Measurements from ENCODE around the gene CCDC169.

Gene CCDC169

DNA sequence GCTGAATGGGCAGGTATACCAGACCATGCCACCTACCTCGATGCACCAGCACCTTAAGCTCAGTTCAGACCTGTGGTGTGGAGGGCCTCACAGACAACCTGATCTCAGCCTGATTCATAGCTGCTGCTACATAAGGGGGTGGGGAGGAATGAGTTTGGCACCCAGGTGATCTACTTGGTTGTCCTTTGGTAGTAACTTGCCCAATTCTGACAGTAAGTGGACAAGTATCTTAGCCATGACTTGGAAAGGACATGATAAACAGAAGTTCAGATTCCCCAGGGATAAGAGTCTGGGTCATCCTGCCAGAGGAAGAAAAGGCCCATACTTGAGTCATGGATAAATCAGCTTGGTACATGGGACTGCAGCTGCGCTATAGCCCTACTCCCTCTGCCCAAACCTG lies 54.9 kb downstream of the CCDC169 start (continued):
- TF ChIP-seq, protein P1, sequence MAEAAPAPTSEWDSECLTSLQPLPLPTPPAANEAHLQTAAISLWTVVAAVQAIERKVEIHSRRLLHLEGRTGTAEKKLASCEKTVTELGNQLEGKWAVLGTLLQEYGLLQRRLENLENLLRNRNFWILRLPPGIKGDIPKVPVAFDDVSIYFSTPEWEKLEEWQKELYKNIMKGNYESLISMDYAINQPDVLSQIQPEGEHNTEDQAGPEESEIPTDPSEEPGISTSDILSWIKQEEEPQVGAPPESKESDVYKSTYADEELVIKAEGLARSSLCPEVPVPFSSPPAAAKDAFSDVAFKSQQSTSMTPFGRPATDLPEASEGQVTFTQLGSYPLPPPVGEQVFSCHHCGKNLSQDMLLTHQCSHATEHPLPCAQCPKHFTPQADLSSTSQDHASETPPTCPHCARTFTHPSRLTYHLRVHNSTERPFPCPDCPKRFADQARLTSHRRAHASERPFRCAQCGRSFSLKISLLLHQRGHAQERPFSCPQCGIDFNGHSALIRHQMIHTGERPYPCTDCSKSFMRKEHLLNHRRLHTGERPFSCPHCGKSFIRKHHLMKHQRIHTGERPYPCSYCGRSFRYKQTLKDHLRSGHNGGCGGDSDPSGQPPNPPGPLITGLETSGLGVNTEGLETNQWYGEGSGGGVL (tag by site-specific recombination; IDR thresholded peaks at IDR 0.05) = no peak

DNA sequence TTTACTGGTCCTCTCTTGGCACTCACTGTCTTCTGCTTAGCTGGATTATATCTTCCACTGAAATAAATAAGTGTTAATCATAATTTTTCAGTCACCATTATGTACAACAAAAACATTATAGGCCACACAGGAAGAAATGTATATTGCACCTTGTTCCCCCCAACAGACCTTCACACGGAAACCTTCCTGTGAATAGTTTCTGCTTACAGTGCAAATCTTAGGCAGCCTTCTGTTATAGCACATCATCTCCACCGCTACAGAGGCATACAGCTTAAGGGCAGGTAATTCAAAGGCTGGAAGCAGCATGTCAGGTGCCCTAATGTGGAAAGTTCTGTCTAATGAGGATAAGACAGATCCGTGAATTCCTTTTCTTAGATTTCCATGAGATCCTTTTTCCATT lies 66.4 kb downstream of the CCDC169 start:
- Histone ChIP-seq H3K4me3 (ENCODE audit: low read depth, low read length) (no peak overlapping the region), H3K36me3 (ENCODE audit: control insufficient read depth in 2 of 2, insufficient read depth in 1 of 2, low read length in 2 of 2) (no peaks in the 10 kb centered on the region), H3K4me1 (ENCODE audit: control insufficient read depth, insufficient read depth, low read length) (no peaks in the 10 kb centered on the region), H3K27ac (ENCODE audit: extremely low read depth, low read depth, low read length) (no peak overlapping the region), H3K9me3 (ENCODE audit: control insufficient read depth, insufficient read depth, low read depth, low read length) (no peaks in the 10 kb centered on the region)
- ChIA-PET POLR2A (no interaction called here), CTCF (no interaction called here)
- TF ChIP-seq KLF9 (tag by site-specific recombination; IDR thresholded peaks at IDR 0.05; ENCODE audit: low read depth) (no peak), ZNF621 (tag by site-specific recombination; IDR thresholded peaks at IDR 0.05) (no peak), ZSCAN30 (tag by site-specific recombination; IDR thresholded peaks at IDR 0.05) (no peak)
- TF ChIP-seq, protein P2, sequence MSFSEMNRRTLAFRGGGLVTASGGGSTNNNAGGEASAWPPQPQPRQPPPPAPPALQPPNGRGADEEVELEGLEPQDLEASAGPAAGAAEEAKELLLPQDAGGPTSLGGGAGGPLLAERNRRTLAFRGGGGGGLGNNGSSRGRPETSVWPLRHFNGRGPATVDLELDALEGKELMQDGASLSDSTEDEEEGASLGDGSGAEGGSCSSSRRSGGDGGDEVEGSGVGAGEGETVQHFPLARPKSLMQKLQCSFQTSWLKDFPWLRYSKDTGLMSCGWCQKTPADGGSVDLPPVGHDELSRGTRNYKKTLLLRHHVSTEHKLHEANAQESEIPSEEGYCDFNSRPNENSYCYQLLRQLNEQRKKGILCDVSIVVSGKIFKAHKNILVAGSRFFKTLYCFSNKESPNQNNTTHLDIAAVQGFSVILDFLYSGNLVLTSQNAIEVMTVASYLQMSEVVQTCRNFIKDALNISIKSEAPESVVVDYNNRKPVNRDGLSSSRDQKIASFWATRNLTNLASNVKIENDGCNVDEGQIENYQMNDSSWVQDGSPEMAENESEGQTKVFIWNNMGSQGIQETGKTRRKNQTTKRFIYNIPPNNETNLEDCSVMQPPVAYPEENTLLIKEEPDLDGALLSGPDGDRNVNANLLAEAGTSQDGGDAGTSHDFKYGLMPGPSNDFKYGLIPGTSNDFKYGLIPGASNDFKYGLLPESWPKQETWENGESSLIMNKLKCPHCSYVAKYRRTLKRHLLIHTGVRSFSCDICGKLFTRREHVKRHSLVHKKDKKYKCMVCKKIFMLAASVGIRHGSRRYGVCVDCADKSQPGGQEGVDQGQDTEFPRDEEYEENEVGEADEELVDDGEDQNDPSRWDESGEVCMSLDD (tag by site-specific recombination; IDR thresholded peaks at IDR 0.05) = no peak

DNA sequence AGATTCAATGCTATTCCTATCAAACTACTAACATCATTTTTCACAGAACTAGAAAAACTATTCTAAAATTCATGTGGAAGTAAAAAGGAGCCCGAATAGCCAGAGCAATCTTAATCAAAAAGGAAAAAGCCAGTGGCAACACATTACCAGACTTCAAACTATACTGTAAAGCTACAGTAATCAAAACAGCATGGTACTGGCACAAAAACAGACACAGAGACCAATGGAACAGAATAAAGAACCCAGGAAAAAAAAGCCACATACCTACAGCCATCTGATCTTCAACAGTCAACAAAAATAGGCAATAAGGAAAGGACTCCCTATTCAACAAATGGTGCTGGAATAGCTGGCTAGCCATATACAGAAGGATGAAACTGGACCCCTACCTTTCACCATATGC lies 72.9 kb downstream of the CCDC169 start:
- CTCF ChIA-PET = no interaction called here
- H3K4me3 ChIP-seq (ENCODE audit: low read depth, low read length) = no peak overlapping the region
- POLR2A ChIA-PET = no interaction called here
- no peak overlapping the region for H3K27ac ChIP-seq (ENCODE audit: extremely low read depth, low read depth, low read length)
- TF ChIP-seq, protein P3, sequence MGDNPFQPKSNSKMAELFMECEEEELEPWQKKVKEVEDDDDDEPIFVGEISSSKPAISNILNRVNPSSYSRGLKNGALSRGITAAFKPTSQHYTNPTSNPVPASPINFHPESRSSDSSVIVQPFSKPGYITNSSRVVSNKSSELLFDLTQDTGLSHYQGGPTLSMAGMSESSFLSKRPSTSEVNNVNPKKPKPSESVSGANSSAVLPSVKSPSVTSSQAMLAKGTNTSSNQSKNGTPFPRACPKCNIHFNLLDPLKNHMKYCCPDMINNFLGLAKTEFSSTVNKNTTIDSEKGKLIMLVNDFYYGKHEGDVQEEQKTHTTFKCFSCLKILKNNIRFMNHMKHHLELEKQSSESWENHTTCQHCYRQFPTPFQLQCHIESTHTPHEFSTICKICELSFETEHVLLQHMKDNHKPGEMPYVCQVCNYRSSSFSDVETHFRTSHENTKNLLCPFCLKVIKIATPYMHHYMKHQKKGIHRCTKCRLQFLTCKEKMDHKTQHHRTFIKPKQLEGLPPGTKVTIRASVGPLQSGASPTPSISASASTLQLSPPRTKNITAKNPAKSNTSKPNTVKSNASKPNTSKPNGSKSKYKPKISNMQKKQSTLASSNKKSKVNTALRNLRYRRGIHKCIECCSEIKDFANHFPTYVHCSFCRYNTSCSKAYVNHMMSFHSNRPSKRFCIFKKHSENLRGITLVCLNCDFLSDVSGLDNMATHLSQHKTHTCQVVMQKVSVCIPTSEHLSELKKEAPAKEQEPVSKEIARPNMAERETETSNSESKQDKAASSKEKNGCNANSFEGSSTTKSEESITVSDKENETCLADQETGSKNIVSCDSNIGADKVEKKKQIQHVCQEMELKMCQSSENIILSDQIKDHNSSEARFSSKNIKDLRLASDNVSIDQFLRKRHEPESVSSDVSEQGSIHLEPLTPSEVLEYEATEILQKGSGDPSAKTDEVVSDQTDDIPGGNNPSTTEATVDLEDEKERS (tag by site-specific recombination; IDR thresholded peaks at IDR 0.05) = peak; percentile 93
- TF ChIP-seq ZNF560 (tag by site-specific recombination; IDR thresholded peaks at IDR 0.05; ENCODE audit: borderline replicate concordance) = no peak
- H3K4me1 ChIP-seq (ENCODE audit: control insufficient read depth, insufficient read depth, low read length) = no peaks in the 10 kb centered on the region
- no peaks in the 10 kb centered on the region for H3K9me3 ChIP-seq (ENCODE audit: control insufficient read depth, insufficient read depth, low read depth, low read length)
- no peaks in the 10 kb centered on the region for H3K36me3 ChIP-seq (ENCODE audit: control insufficient read depth in 2 of 2, insufficient read depth in 1 of 2, low read length in 2 of 2)

DNA sequence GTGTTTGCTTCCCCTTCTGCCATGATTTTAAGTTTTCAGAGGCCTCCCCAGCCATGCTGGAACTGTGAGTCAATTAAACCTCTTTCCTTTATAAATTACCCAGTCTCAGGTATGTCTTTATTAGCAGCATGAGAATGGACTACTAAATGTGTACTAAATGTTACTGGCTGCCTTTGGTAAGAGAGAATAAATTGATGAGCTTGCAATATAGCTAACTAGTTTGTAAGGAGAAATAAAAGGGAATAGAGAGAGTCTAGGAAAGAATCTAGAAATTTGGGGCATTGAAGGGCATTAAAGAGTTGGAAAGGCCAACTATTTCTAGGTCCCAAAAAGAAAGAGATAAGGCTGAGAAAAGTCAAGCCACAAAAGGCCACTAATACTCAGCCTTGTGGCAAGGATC lies 77.7 kb downstream of the CCDC169 start:
- H3K36me3 ChIP-seq (ENCODE audit: control insufficient read depth in 2 of 2, insufficient read depth in 1 of 2, low read length in 2 of 2) = no peaks in the 10 kb centered on the region
- H3K4me3 ChIP-seq (ENCODE audit: low read depth, low read length) = no peak overlapping the region
- no peaks in the 10 kb centered on the region for H3K4me1 ChIP-seq (ENCODE audit: control insufficient read depth, insufficient read depth, low read length)
- H3K9me3 ChIP-seq (ENCODE audit: control insufficient read depth, insufficient read depth, low read depth, low read length) = no peaks in the 10 kb centered on the region
- H3K27ac ChIP-seq (ENCODE audit: extremely low read depth, low read depth, low read length) = no peak overlapping the region
- POLR2A ChIA-PET = no interaction called here
- CTCF ChIA-PET = no interaction called here
- TF ChIP-seq OSR2 (tag by site-specific recombination; IDR thresholded peaks at IDR 0.05) = no peak
- no peak for TF ChIP-seq ZNF701 (tag by site-specific recombination; IDR thresholded peaks at IDR 0.05)
- TF ChIP-seq, protein P4, sequence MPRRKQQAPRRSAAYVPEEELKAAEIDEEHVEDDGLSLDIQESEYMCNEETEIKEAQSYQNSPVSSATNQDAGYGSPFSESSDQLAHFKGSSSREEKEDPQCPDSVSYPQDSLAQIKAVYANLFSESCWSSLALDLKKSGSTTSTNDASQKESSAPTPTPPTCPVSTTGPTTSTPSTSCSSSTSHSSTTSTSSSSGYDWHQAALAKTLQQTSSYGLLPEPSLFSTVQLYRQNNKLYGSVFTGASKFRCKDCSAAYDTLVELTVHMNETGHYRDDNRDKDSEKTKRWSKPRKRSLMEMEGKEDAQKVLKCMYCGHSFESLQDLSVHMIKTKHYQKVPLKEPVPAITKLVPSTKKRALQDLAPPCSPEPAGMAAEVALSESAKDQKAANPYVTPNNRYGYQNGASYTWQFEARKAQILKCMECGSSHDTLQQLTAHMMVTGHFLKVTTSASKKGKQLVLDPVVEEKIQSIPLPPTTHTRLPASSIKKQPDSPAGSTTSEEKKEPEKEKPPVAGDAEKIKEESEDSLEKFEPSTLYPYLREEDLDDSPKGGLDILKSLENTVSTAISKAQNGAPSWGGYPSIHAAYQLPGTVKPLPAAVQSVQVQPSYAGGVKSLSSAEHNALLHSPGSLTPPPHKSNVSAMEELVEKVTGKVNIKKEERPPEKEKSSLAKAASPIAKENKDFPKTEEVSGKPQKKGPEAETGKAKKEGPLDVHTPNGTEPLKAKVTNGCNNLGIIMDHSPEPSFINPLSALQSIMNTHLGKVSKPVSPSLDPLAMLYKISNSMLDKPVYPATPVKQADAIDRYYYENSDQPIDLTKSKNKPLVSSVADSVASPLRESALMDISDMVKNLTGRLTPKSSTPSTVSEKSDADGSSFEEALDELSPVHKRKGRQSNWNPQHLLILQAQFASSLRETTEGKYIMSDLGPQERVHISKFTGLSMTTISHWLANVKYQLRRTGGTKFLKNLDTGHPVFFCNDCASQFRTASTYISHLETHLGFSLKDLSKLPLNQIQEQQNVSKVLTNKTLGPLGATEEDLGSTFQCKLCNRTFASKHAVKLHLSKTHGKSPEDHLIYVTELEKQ (tag by site-specific recombination; IDR thresholded peaks at IDR 0.05; ENCODE audit: borderline replicate concordance) = no peak
- TF ChIP-seq ZNF843 (tag by site-specific recombination; IDR thresholded peaks at IDR 0.05) = no peak
- TF ChIP-seq, protein P5, sequence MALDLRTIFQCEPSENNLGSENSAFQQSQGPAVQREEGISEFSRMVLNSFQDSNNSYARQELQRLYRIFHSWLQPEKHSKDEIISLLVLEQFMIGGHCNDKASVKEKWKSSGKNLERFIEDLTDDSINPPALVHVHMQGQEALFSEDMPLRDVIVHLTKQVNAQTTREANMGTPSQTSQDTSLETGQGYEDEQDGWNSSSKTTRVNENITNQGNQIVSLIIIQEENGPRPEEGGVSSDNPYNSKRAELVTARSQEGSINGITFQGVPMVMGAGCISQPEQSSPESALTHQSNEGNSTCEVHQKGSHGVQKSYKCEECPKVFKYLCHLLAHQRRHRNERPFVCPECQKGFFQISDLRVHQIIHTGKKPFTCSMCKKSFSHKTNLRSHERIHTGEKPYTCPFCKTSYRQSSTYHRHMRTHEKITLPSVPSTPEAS (tag by site-specific recombination; IDR thresholded peaks at IDR 0.05) = no peak
- TF ChIP-seq, protein P6, sequence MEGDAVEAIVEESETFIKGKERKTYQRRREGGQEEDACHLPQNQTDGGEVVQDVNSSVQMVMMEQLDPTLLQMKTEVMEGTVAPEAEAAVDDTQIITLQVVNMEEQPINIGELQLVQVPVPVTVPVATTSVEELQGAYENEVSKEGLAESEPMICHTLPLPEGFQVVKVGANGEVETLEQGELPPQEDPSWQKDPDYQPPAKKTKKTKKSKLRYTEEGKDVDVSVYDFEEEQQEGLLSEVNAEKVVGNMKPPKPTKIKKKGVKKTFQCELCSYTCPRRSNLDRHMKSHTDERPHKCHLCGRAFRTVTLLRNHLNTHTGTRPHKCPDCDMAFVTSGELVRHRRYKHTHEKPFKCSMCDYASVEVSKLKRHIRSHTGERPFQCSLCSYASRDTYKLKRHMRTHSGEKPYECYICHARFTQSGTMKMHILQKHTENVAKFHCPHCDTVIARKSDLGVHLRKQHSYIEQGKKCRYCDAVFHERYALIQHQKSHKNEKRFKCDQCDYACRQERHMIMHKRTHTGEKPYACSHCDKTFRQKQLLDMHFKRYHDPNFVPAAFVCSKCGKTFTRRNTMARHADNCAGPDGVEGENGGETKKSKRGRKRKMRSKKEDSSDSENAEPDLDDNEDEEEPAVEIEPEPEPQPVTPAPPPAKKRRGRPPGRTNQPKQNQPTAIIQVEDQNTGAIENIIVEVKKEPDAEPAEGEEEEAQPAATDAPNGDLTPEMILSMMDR (tag by site-specific recombination; IDR thresholded peaks at IDR 0.05) = no peak
- TF ChIP-seq ZNF292 (tag by site-specific recombination; IDR thresholded peaks at IDR 0.05; ENCODE audit: borderline replicate concordance, low read depth) = no peak
- TF ChIP-seq ZNF510 (tag by site-specific recombination; IDR thresholded peaks at IDR 0.05; ENCODE audit: insufficient replicate concordance) = no peak
